Muscle of leg (tissue), 11 donors: Measurements from ENCODE around the gene HIPK4. TPM values are rescaled to one million over a fixed set of nuclear protein-coding genes. Genes with fewer than 3 reads are reported as not detected.

Source experiments
- DNase-seq: peaks from one replicate; pipeline ENCODE4 v3.0.0; 2013
- H3K27ac ChIP-seq: one replicate; pipeline ENCODE4 v1.5.1; 2013; ENCODE audit warnings: mild to moderate bottlenecking, low read length, control low read depth
- H3K27me3 ChIP-seq: one replicate; pipeline ENCODE4 v1.6.1; 2013; ENCODE audit warnings: low read length; ENCODE audit not compliant: control insufficient read depth, insufficient read depth
- H3K36me3 ChIP-seq: one replicate; pipeline ENCODE4 v1.6.1; 2013; ENCODE audit warnings: low read length; ENCODE audit not compliant: control insufficient read depth, insufficient read depth
- H3K4me1 ChIP-seq: one replicate; pipeline ENCODE4 v1.6.1; 2013; ENCODE audit warnings: low read length; ENCODE audit not compliant: control insufficient read depth, insufficient read depth
- H3K4me3 ChIP-seq: one replicate; pipeline ENCODE4 v1.5.1; 2013; ENCODE audit warnings: low read length, control low read depth
- H3K9me3 ChIP-seq: replicated peaks from 2 replicates; pipeline ENCODE4 v1.6.1; 2013; ENCODE audit warnings: low read depth, low read length; ENCODE audit not compliant: control insufficient read depth
- WGBS: methylation state at CpG from one replicate; pipeline ENCODE4 v1.1.5; 2013; ENCODE audit warnings: missing lambda C conversion rate; ENCODE audit not compliant: insufficient coverage; 5-methylcytosine and 5-hydroxymethylcytosine counted together
- polyA plus RNA-seq, 8 donors: library from polyadenylated mRNA; unstranded; fragments of 120-200 nt; gene quantifications; one replicate each; pipeline versions ENCODE4 v1.2.1 to v1.2.3, GENCODE V29; 2013; ENCODE audit warnings: inconsistent platforms in 1 of 8, low replicate concordance in 1 of 8; ENCODE audit not compliant: insufficient read length in 8 of 8, insufficient read depth in 1 of 8
- total RNA-seq: library from RNA; stranded (reverse); fragments of 120-200 nt; gene quantifications from one replicate; pipeline ENCODE4 v1.2.4, GENCODE V29; 2013

HIPK4 gene
- total and polyA plus RNA-seq, 9 donors, result 0.13 to 3.7 (median 1.8) TPM

DNA sequence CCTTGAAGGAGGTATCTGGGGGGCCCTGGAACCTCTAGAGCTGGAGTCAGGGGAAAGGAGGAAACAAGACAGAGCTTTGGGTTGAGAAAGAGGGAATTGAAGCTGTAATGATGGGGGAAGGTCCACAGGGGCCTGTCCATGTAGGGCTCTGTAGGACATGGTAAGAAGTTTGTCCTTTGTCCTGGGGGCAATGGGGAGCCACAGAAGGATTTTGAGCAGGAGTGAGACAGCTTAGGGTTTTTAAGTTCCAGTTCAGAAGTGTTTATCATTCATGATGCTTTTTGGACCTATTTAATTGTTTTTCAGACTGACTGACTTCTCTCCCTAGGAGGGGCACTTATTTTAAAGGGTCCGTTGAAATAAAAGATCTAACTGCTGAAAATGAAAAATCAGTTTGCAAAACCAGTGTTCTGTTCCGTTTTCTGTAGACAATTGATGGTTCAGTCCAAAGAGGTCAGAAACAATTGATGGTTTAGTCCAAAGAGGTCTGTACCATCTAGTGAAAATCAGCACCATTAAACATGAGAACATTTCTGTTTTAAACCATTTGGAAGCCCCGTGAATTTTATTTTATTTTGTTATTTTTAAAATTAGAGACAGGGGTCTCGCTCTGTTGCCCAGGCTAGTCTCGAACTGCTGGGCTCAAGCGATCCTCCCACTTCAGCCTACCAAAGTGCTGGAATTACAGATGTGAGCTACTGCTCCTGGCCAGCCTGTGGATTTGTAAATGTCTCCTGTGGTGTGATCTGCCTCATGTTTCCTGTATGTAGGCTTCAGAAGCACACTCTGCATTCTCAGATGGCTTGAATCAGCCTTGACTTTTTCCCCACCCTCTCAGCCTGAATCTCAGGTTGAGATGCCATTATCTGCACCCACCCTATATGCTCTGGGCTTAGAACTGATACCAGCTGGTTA is 33.0 kb downstream of the HIPK4 start:
- no peak overlapping the region for H3K27ac ChIP-seq
- H3K9me3 ChIP-seq, result no peaks in the 10 kb centered on the region
- H3K36me3 ChIP-seq, result peaks cover 10% of the 10 kb centered on the region
- WGBS, result no CpG with 5 or more reads among the region's 6 CpGs
- DNase-seq, result no peak
- H3K4me3 ChIP-seq, result no peak overlapping the region
- H3K4me1 ChIP-seq, result peaks cover 2% of the 10 kb centered on the region
- H3K27me3 ChIP-seq, result no peaks in the 10 kb centered on the region

DNA sequence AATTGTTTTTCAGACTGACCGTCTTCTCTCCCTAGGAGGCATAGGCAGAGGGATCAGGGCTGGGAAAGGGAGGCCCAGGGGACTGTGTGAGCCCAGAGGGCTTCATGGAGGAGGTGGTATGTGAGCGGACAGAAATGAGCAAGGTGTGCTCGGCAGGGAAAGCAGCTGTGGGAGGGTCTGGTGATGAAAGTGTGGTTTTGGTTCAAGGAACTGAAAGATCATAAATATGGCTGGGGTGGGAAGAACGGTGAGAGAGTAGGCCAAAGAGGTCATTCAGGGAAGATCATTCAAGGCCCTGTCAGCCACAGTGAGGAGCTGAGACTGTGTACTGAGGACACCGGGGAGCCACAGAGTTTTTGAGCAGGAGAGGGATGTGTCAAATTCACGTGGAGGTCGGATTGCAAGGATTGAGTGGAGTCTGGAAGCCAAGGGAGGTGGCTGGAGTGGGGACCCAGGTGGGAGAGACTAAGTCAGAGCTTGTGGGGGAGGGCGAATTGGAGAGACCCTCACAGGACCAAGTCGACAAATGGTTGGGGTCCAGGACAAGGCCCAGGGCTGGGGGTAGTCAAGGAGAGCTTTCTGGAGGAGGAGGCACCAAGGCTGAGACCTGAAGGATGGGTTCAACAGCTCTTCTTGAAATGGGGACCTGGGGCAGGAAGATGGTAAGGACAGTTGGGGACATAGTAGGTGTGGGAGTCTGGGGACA is 33.9 kb downstream of the HIPK4 start:
- 73% methylated on average over 9 of the region's 9 CpGs for WGBS
- no peak for DNase-seq
- Histone ChIP-seq H3K9me3 (no peaks in the 10 kb centered on the region), H3K27me3 (no peaks in the 10 kb centered on the region), H3K4me1 (peaks cover 2% of the 10 kb centered on the region), H3K27ac (no peak overlapping the region), H3K36me3 (peaks cover 10% of the 10 kb centered on the region), H3K4me3 (no peak overlapping the region)

DNA sequence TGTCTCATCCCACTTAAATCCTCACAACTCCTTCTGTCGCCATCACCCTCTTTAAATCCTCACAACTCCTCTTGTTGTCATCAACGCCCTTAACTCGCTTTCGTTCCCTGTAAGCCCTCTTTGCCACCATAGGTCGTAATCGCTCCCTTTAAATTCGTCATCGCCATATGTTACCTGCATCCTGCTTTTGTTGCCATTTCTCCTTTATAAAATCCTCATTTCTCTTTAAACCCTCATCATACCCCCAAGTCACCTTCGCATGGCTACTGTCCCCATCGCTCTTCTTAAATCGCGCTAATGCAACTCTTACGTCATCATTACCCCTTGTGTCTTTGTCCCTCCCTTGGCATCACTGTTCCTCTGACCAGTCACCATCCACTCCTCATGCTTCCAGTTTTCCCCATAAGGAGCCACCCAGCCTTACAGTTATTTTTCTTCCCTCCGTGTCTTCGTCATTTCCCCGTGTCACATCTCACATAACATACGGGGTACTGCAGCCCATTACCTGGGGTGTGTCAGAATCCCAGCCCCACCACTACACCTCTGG is 40.9 kb downstream of the HIPK4 start:
- peak overlapping the region; percentile 75 for H3K27ac ChIP-seq
- WGBS, result 23% methylated on average over 17 of the region's 17 CpGs
- peaks cover 15% of the 10 kb centered on the region for H3K4me1 ChIP-seq
- H3K36me3 ChIP-seq, result peaks cover 3% of the 10 kb centered on the region
- DNase-seq, result peak; percentile 56
- peak overlapping the region; percentile 90 for H3K4me3 ChIP-seq
- H3K9me3 ChIP-seq, result no peaks in the 10 kb centered on the region
- no peaks in the 10 kb centered on the region for H3K27me3 ChIP-seq

DNA sequence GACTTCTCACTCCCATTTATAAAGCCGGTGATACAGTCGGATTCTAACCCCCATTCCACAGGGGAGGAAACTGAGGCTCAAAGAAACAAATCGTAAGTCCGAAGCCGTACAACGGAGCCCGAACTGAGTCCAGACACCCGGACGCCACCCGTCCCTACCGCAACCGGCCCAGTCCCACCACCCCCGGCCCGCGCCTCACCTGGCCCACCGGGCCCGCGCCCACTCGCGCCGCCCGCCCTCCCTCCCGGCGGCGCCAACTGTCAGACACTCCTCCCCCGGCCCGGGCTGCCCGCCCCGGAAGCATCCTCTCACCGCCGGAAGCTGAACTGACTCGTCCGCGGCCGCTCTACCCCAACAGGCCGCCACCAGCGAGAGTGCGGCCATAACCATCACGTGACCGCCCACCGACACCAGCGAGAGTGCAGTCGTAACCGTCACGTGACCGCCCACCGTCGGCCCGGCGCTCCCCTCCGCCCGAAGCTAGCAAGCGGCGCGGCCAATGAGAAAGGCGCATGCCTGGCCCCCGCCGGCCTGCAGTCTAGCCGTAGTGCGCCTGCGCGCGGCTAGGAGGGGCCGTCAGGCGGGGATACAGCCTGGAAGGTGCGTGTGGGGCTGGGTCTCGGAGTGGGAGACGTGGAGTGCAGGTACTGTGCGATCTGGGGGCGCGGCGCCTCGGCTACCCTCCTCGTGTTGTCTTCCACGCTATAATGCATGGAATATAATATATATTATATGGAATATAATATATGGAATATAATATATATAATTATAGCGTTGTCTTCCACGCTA is 41.7 kb downstream of the HIPK4 start, which contains the start of the genes C19orf47 and PLD3:
Gene C19orf47 (minus strand): TSS at position 273 of the 789 bp plus-strand sequence. CDS start 6,540 bp downstream, outside the sequence.
Gene PLD3 (plus strand): TSS at position 571 of the 789 bp plus-strand sequence. CDS start 17,789 bp downstream, outside the sequence.
- Histone ChIP-seq H3K4me3 (peak within 1 kb of the TSS; percentile 90), H3K4me1 (peaks cover 18% of the 10 kb centered on the region), H3K9me3 (no peaks in the 10 kb centered on the region), H3K36me3 (peaks cover 3% of the 10 kb centered on the region), H3K27me3 (no peaks in the 10 kb centered on the region), H3K27ac (peak within 1 kb of the TSS; percentile 91)
- under 1% methylated on average over 67 of the region's 77 CpGs for WGBS
- DNase-seq, result peak; percentile 100

DNA sequence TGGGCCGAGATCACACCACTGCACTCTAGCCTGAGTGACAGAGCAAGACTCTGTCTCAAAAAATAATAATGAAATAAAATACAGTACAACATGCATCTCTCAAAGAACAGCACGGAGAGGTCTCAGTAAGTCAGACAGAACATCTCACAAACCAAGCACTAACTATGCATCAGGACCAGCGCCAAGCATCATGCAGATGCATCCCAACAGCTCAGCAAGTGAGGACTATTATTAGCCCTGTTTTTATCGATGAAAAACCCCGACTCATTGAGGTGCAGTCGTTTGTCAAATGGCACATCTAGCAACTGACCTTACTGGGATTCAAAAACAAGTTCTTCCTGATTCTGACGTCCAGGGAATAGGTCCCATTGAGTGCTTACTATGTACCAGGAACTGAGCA is 45.6 kb downstream of the HIPK4 start:
- Histone ChIP-seq H3K9me3 (no peaks in the 10 kb centered on the region), H3K27ac (no peak overlapping the region), H3K27me3 (no peaks in the 10 kb centered on the region), H3K4me1 (peaks cover 37% of the 10 kb centered on the region), H3K36me3 (peaks cover 7% of the 10 kb centered on the region), H3K4me3 (no peak overlapping the region)
- no peak for DNase-seq
- WGBS, result 88% methylated on average over 6 of the region's 7 CpGs

DNA sequence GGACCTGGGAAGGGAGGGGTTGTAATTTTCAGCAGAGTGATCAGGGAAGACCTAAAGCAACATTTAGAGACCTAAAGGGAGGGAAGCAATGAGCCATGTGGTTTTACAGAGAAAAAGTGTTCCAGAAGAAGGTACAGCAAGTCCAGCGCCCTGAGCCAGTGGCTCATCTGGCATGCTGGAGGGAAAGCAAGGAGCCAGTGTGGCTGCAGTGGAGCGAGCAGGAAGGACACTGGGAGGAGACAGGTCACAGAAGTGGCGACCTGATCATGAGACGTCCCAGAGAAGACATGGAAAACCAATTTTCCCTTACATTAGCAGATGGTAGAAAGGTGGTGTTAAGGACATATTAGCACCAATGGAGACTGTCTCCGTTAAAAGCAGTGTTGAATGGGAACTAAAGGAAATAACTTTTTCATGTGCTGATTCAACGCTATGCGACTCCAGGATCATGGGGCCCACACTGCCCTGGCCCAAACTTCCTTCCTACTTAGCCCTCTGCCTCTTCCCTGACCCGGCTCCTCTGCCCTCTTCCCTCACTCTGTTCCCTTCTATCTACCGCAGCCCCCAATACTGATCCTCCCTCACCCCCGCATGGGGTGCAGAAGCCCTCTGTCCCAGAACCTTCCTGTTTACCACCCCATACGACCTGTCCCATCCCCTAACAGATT is 47.2 kb downstream of the HIPK4 start:
- peak overlapping the region; percentile 96 for H3K27ac ChIP-seq
- no peaks in the 10 kb centered on the region for H3K27me3 ChIP-seq
- H3K36me3 ChIP-seq, result peaks cover 11% of the 10 kb centered on the region
- H3K4me1 ChIP-seq, result peaks cover 32% of the 10 kb centered on the region
- H3K4me3 ChIP-seq, result no peak overlapping the region
- no peak for DNase-seq
- 89% methylated on average over 5 of the region's 11 CpGs for WGBS
- no peaks in the 10 kb centered on the region for H3K9me3 ChIP-seq

DNA sequence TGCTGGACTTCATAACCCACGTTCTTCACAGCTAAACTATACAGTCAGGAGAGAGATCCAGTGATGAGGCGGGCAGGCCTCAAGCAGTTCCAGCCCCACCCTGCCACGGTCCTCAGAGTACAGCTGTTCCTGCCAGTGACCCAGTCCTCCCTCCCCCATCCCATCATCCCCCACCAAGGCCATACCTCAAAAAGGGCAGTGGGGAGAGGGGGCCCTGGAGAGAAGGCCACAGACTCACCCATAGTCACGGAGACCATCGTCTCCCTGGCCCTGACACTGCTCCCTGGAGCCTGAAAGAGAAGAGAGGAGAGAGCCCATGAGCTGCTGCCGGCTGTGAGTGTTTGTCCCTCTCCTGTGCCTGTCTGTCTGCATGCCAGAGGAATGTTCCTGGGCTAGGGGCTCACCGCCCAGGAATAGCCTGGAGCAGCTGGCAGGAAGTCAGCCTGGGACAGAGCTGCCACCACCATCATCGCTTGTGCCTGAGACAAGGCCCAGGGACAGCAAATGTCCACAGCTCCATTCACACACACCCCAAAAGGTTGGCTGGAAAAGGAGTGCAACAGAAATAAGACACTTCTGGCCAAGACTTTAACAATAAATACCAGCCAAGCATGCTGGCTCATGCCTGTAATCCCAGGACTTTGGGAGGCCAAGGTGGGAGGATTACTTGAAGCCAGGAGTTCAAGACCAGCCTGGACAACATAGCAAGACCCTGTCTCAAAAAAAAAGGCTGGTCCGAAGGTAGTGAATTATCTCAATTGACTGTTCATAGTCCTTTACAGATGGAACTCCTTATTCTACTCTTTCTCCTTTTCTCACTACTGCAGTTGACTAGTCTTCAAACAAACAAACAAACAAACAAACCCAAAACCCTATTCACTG is 48.1 kb downstream of the HIPK4 start:
- Histone ChIP-seq H3K36me3 (peaks cover 14% of the 10 kb centered on the region), H3K27me3 (no peaks in the 10 kb centered on the region), H3K9me3 (no peaks in the 10 kb centered on the region), H3K27ac (peak overlapping the region; percentile 96), H3K4me3 (no peak overlapping the region), H3K4me1 (peaks cover 26% of the 10 kb centered on the region)
- WGBS, result 36% methylated on average over 4 of the region's 9 CpGs
- DNase-seq, result peak; percentile 91

DNA sequence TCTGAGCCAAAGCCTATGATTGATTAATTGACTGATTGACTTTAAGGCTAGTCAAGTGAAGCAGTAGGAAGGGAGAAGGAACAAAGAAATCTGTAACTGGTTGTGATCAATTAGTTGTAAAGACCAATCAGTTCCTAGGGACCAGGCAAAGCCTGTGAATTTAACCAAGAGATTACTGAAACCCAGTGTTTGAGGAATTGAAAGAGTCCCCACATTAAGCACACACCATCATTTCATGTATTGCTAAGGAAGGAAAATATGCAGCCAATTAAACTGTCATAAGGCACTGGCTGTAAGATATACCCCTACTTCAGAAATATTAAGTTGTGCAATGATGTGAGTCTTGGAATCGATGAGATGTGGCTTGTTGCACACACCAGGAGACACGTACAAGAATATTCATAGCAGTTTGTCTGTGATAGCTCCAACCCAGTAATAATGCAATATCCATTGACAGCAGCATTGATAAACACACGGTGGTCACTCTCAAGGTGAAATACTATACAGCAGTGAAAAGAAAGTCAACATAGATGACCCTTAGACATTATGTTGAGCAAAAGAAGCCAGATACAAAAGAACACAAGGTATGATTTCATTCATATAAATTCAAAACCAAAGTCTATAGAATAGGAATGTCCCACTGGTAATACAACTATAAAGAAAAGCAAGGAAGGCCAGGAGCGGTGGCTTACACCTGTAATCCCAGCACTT is 50.8 kb downstream of the HIPK4 start:
- WGBS, result no CpG with 5 or more reads among the region's 4 CpGs
- peaks cover 24% of the 10 kb centered on the region for H3K4me1 ChIP-seq
- peaks cover 31% of the 10 kb centered on the region for H3K36me3 ChIP-seq
- DNase-seq, result no peak
- H3K4me3 ChIP-seq, result no peak overlapping the region
- no peak overlapping the region for H3K27ac ChIP-seq
- H3K9me3 ChIP-seq, result no peaks in the 10 kb centered on the region
- H3K27me3 ChIP-seq, result no peaks in the 10 kb centered on the region
